Dermis blood vessel endothelial cell (primary cell): ENCODE data around the gene LRRC75A. TPM values are rescaled to one million over a fixed set of nuclear protein-coding genes. Genes with fewer than 3 reads are reported as not detected.
"Not testable (repeated sequence)": the region's sequence is repeated elsewhere in the genome, so short reads cannot be mapped to it uniquely, and the experiment has no call there.

ENCODE experiments used
- DNase-seq: peaks from one replicate; pipeline ENCODE4 v3.0.0; 2010
- total RNA-seq: library from RNA; depleted of rRNA; stranded (reverse); fragments of >200 nt; gene quantifications from 2 replicates; pipeline ENCODE4 v1.2.3, GENCODE V29; 2014

Gene LRRC75A
- total RNA-seq, 1 donor from 2014 or later: 2.6 TPM

GRCh38 chr17:16429083-16429482 is 62.9 kb downstream of the LRRC75A start:
- DNase-seq: no peak

GRCh38 chr17:16428098-16428882 is 63.7 kb downstream of the LRRC75A start:
- DNase-seq: peak; percentile 69

DNA sequence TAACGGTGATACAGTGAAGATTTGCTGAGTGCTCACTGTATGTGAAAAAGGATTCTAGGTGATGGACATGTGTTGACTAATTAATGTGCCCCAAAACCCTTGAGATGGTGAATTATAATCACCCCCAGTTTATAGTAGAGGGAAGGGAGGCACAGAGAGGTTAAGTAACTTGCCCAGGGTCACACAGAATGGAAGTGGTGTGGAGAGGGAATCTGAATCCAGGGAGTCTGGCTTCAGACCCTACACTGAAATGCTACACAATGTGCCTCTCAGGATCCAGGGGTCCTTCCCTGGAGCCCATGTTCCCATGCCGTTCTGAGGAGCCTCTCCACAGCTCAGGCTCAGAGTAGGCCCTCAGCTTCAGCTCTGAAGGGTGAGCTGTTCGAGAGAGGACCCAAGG is 65.0 kb downstream of the LRRC75A start:
- DNase-seq: no peak

DNA sequence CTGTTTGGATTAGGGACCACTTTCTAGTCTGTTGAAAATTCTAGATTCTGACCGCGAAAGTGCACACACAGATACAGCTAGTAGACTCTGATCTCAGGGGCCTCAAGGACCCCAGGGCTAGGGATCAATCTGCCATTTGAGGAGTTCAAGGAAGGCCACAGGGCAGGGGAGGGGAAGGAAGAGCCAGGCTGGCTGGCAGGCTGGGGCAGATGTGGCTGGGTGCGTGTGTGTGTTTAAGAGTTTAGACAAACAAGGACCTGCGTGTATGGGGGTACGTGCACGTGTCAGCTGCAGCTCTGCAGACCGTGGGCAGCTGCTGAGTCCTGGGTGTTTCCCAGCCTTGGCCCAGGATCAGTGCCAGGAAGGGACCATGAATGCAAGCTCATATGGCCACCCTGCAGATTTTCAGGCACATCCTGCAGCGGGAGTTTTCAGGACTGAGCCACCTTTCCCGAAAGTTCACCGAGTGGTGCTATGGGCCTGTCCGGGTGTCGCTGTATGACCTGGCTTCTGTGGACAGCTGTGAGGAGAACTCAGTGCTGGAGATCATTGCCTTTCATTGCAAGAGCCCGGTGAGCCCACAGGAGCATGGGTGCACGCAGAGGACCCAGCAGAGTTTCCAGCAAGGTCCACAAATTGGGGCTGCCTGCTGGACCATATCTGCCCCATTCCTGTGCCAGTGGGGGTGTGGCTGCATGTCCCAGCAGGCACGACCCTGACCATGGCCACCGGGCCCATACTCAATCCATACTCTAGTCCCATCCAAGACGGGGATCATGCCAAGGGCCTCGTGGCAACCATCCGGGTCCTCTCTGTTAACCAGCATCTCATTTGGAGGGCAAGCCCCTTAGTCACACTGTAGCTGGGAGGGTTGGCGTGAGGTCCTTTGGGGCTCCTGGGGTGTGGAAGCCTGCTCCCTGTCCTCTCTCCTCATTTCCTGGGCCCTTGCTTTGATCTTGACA is 66.0 kb downstream of the LRRC75A start:
- no peak for DNase-seq

- no peak for DNase-seq
Measured at GRCh38 chr17:16425202-16425601, 66.8 kb downstream of the LRRC75A start.

- no peak for DNase-seq
Measured at GRCh38 chr17:16423226-16423872, 68.6 kb downstream of the LRRC75A start.

DNA sequence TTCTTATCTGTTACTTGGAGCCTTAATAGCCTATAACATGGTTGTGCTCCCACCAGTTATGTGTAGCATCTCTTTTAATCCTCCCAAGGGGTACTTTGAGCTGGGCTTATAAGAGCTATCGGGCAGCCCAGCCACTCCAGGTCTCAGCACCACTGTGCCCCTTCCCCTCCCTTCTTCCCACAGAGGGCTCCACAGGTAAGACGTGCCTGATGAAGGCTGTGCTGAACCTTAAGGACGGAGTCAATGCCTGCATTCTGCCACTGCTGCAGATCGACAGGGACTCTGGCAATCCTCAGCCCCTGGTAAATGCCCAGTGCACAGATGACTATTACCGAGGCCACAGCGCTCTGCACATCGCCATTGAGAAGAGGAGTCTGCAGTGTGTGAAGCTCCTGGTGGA is 69.6 kb downstream of the LRRC75A start:
- no peak for DNase-seq

DNA sequence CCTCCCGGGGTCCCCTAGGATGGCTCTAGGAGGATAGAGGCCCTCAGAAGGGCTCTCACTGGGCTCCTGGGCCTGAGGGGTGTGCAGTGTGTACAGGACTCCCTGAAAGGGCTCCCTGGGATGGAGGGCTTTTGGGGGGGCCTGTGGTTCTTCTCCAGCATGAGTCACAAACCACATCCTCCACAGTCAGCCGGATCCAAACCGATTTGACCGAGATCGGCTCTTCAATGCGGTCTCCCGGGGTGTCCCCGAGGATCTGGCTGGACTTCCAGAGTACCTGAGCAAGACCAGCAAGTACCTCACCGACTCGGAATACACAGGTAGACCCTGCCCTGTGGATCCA is 72.1 kb downstream of the LRRC75A start:
- no peak for DNase-seq

DNA sequence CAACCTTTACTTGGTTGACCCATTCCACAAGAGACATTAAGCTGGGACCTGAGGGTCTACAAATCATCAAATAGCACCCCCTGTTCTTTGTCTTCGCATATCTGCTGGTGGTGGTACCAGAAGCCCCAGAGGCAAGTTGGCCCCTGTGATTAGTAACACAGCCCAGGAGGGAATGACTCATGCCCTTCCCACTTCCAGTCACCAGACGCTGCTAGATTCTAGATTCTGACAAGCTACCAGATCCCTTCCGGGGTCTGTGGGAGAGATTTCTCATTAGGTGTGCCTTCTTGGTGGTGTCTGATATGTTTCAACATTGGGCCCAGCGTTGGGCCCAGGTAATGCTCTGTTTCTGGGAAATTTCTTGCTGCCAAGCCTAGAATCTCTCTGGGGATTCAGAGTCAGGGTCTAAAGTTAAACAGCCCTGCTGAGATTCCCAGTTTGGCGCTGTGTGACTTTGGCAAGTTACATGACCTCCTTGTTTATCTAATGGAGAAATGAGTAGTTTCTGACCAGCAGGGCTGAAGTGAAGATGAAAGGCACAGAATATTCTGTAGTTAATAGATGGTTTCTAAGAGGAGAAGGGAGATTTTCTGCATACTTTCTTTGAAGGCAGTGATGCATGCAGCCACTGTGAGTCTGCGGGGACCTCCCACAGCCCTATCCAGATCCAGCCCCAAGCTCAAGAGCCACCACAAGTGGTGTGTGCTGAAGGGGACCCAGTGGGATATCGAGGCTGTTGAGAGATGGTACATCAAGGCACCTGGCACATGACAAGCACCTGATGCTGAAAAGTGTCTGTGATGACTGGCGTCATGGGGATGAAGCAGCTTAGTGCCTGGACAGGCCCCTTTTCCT is 72.7 kb downstream of the LRRC75A start:
- DNase-seq: peak; percentile 76

GRCh38 chr17:16418685-16419068 is 73.3 kb downstream of the LRRC75A start:
- no peak for DNase-seq

DNA sequence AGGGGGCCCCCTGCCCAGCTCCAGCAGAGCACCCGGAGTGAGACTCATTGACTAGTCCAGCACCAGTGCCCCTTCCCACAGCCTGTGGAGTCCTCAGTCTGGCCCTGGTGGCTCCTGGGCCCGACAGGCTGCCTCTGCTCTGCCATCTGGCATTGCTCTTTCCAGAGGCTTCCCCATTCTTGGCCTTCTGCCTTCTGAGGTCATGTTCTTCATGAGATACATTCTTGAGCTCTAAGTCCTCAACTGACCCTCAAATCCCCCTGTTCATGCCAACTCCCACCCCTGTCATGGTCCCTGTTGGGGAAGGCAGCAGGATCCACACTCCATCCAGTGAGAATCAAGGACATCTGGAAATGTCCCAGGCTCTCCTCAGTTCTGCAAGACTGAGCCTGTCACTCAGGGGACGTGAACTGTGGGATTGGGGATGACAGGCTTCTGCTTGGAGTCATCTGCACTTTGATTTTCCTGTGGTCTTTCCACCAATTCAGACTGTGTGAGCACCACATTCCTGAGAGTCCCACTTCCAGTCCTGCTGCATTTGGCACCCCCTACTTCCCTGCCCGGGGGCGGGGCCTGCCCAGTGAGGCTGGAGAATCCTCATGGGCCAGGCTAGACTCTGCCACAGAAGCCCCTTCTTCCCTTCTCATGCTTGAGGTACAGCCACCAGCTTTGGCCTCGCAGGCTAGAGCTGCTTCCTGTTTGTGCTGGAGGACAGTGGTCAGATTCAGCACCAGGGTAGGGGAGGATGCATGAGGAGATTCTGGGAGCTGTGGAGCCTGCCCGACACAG is 73.9 kb downstream of the LRRC75A start:
- no peak for DNase-seq

DNA sequence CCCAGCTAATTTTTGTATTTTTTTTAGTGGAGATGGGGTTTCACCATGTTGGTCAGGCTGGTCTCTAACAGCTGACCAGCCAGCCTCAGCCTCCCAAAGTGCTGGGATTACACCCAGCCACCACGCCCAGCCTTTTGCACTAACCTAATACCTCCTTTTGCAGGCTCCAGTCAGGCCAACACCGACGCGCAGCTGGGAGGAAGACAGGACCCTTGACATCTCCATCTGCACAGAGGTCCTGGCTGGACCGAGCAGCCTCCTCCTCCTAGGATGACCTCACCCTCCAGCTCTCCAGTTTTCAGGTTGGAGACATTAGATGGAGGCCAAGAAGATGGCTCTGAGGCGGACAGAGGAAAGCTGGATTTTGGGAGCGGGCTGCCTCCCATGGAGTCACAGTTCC is 74.6 kb downstream of the LRRC75A start:
- DNase-seq: no peak

DNA sequence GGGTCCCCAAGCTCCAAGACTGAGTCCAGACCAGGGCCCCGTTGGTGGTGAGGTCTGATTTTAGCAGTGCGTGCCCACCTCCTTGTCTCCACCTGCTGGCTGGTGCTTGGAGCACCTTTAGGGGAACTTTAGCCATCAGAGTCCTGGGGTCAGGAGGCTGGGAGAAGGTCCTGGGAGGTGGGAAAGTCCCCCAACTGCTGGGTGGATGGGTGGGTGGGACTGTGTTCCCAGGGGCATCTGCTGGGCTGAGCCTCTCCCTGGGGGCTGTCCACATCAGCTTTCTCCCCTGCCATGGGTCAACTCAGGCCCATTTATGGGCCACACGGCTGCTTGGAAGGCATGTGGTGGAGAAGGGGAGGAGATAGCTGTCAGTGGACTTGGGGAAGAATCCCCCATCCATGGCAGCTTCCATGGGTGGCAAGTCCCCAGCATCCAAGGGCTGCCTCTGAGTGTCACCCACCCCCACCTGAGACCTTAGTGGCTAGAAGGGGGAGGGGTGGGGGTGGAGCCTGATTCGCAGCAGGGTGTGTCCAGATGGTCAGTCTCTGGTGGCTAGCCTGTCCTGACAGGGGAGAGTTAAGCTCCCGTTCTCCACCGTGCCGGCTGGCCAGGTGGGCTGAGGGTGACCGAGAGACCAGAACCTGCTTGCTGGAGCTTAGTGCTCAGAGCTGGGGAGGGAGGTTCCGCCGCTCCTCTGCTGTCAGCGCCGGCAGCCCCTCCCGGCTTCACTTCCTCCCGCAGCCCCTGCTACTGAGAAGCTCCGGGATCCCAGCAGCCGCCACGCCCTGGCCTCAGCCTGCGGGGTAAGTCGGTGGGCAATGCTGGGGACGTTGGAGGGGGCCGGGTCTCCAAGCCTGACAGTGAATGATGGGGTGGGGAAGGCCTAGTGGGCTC is 76.7 kb downstream of the LRRC75A start, which contains the start of gene TRPV2:
Gene TRPV2, plus strand, starts transcription at position 541 of the 894 bp plus-strand sequence. CDS start 2,098 bp downstream, outside the sequence.
- peak; percentile 38 for DNase-seq

DNA sequence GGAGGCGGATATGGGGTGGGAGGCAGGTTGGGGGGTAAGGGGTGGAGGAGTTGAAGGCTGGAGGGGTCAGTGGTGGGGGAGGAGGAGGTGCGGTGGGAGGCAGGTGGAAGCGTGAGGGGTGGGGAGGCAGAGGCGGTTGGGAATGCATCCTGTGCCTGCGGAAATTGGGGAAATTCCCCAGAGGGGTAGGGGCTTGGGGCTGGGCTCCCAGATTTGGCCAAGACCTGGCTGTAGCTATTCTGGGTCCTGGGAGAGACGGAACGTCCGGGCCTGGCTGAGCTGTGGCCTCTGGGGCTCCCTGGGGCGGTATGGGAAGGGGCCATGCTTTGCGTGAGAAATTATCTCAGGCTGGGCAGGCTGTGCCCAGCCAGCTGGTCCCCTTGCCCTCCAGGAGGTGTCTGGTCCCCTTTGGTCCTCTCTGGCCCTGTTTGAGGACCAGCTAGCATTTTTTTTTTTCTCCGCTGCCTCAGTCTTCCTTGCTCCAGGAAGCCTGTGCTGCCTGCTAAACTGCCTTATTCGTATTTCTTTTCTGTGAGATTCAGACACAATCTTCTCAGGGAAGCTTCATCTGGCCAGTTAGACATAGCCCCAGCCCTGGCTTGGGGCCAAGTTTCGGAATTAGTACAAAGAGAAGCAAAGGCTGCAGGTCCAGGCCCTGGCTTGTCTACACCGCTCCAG is 83.9 kb downstream of the LRRC75A start:
- DNase-seq: peak; percentile 71

DNA sequence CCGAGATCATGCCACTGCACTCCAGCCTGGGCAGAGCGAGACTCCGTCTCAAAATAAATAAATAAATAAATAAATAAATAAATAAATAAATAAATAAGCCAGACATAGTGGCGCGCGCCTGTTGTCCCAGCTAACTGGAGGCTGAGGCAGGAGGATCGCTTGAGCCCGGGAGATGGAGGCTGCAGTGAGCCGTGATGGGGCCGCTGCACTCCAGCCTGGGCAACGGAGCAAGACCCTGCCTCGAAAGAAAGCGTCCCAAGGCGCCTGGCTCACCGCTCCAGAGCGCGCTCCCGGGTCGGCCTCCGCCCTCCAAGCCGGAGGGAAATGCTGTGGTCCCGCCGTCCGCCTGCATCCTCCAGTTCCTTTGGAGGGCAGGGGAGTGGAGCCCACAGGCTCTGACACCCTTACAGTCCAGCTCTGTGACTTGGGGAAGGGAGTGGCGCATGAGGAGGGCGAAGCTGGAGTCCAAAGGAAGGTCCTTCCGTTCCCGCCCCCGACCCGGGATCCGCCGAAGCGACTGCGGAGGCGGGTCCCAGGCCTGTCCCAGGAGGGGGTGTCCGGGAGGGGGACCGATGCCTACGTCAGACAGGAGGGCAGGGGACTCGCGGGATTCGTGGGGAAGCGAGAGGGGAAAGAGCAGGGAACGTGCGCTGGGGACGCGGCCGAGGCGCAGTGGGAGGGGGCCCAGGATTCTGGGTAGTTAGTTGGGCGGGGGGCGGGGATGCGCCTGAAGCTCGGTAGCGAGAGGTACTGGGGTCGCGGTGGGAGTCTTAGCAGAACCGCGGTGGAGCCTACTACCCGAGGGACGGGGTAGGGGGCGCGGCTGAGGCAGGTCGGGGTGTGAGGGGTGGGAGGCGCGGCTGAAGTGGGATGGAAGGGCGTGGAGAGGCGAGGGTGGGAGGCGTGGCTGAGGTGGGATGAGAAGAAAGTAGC is 85.0 kb downstream of the LRRC75A start:
- DNase-seq: peak; percentile 29

- not testable (repeated sequence) for DNase-seq
Measured at GRCh38 chr17:16403847-16404246, 88.1 kb downstream of the LRRC75A start.

- DNase-seq: peak; percentile 76
Measured at GRCh38 chr17:16398270-16399267, 93.4 kb downstream of the LRRC75A start.
